Liver (tissue), 3 donors: ENCODE measurements around the gene ZNF793.

ENCODE experiments used
- FOXA1 ChIP-seq: IDR thresholded peaks from 2 replicates; pipeline ENCODE4 v1.6.1; 2016; ENCODE audit warnings: antibody characterized with exemption
- GABPA ChIP-seq, 2 donors: IDR thresholded peaks in 1 of 2; conservative IDR thresholded peaks in 1 of 2; 2 replicates each; pipeline ENCODE4 v1.6.1; 2016; ENCODE audit warnings: antibody characterized with exemption in 2 of 2, mild to moderate bottlenecking in 1 of 2, moderate library complexity in 1 of 2
- JUND ChIP-seq, 2 donors: IDR thresholded peaks; 2 replicates each; pipeline ENCODE4 v1.6.1; 2016; ENCODE audit warnings: antibody characterized with exemption in 2 of 2
- NR2F2 ChIP-seq: IDR thresholded peaks from 2 replicates; pipeline ENCODE4 v1.6.1; 2016; ENCODE audit warnings: antibody characterized with exemption
- RAD21 ChIP-seq, 2 donors: IDR thresholded peaks; 2 replicates each; pipeline ENCODE4 v1.6.1; 2016; ENCODE audit warnings: antibody characterized with exemption in 2 of 2, mild to moderate bottlenecking in 2 of 2
- SP1 ChIP-seq: IDR thresholded peaks from 2 replicates; pipeline ENCODE4 v1.6.1; 2018; ENCODE audit warnings: antibody characterized with exemption, mild to moderate bottlenecking
- YY1 ChIP-seq: IDR thresholded peaks from 2 replicates; pipeline ENCODE4 v1.6.1; 2016; ENCODE audit warnings: antibody characterized with exemption, mild to moderate bottlenecking
- TF ChIP-seq, protein P1 (sequence below): fragments of 150-350 bp; IDR thresholded peaks from 2 replicates; pipeline ENCODE4 v1.5.1; 2017; ENCODE audit warnings: improper control_type of control experiment, low read depth, low read length; ENCODE audit not compliant: missing input control
- TF ChIP-seq, protein P2 (sequence below): IDR thresholded peaks from 2 replicates; pipeline ENCODE4 v1.6.1; 2016; ENCODE audit warnings: antibody characterized with exemption
- donor health status: healthy.
- donor health status: healthy.

DNA sequence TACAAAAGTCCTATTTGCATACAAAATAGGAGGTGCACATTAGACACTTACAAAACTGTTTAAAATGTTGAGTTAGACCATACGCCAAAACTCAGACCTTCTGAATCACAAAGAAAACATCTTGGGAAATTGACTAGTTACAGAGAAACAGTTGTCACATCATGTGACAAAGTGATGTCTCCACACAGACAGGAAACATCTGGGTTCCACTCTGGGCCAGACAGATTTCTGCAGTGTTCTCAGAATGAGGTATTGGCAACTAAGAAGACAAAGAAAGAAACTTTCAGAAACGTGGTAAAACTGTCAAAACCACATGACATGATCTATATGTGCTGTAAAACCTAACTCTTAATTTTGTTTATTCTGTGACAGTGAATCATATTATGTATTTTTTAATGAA is 6.7 kb downstream of the ZNF793 start:
- no peak for TF ChIP-seq GABPA (IDR thresholded peaks at IDR 0.05 in 1 of 2, conservative IDR thresholded peaks at IDR 0.05 in 1 of 2)
- TF ChIP-seq, protein P1, sequence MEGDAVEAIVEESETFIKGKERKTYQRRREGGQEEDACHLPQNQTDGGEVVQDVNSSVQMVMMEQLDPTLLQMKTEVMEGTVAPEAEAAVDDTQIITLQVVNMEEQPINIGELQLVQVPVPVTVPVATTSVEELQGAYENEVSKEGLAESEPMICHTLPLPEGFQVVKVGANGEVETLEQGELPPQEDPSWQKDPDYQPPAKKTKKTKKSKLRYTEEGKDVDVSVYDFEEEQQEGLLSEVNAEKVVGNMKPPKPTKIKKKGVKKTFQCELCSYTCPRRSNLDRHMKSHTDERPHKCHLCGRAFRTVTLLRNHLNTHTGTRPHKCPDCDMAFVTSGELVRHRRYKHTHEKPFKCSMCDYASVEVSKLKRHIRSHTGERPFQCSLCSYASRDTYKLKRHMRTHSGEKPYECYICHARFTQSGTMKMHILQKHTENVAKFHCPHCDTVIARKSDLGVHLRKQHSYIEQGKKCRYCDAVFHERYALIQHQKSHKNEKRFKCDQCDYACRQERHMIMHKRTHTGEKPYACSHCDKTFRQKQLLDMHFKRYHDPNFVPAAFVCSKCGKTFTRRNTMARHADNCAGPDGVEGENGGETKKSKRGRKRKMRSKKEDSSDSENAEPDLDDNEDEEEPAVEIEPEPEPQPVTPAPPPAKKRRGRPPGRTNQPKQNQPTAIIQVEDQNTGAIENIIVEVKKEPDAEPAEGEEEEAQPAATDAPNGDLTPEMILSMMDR, result no peak
- TF ChIP-seq RAD21 (IDR thresholded peaks at IDR 0.05), result no peak
- TF ChIP-seq FOXA1, result no peak
- TF ChIP-seq YY1, result no peak
- no peak for TF ChIP-seq JUND (IDR thresholded peaks at IDR 0.05)
- no peak for TF ChIP-seq NR2F2
- no peak for TF ChIP-seq SP1
- TF ChIP-seq, protein P2, sequence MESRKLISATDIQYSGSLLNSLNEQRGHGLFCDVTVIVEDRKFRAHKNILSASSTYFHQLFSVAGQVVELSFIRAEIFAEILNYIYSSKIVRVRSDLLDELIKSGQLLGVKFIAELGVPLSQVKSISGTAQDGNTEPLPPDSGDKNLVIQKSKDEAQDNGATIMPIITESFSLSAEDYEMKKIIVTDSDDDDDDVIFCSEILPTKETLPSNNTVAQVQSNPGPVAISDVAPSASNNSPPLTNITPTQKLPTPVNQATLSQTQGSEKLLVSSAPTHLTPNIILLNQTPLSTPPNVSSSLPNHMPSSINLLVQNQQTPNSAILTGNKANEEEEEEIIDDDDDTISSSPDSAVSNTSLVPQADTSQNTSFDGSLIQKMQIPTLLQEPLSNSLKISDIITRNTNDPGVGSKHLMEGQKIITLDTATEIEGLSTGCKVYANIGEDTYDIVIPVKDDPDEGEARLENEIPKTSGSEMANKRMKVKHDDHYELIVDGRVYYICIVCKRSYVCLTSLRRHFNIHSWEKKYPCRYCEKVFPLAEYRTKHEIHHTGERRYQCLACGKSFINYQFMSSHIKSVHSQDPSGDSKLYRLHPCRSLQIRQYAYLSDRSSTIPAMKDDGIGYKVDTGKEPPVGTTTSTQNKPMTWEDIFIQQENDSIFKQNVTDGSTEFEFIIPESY, result no peak
